H1 (cell line): Measurements from ENCODE around the gene NOX5. TPM values are rescaled to one million over a fixed set of nuclear protein-coding genes. Genes with fewer than 3 reads are reported as not detected.

Source experiments
- CTCF ChIA-PET: fragments of 300-600 bp; sonication (Branson Sonifier 250); formaldehyde crosslinking; loops from one replicate; lab custom pipeline; 2021; ENCODE audit not compliant: partially characterized antibody; lab: Charles Lee
- POLR2A ChIA-PET: fragments of 300-600 bp; sonication (Branson Sonifier 250); formaldehyde crosslinking; loops from one replicate; lab custom pipeline; 2021; ENCODE audit warnings: inconsistent platforms; ENCODE audit not compliant: partially characterized antibody; lab: Charles Lee
- DNase-seq, 2 experiments: peaks; one replicate each; pipeline versions ENCODE4 v3.0.0 to v3.0.0-alpha.2; 2010 to 2022; ENCODE audit warnings: low spot score in 2 of 2, low read depth in 1 of 2, mixed read lengths in 1 of 2
- FAIRE-seq: peaks from 2 replicates; lab custom pipeline; 2011; peaks lifted over from hg19 to GRCh38; lab: Jason Lieb, UNC
- H2AFZ ChIP-seq: 2 replicates; pipeline ENCODE4 v1.8.1; 2012; ENCODE audit warnings: low read length, inconsistent platforms
- H2AK5ac ChIP-seq: 2 replicates; pipeline ENCODE4 v1.6.1; 2013; ENCODE audit warnings: low read depth, low read length
- H2BK120ac ChIP-seq: replicated peaks from 2 replicates; pipeline ENCODE3; 2013; ENCODE audit warnings: low read depth, low read length, inconsistent platforms
- H2BK12ac ChIP-seq: 2 replicates; pipeline ENCODE4 v1.6.1; 2013; ENCODE audit warnings: low read depth, low read length
- H2BK15ac ChIP-seq: 2 replicates; pipeline ENCODE4 v1.6.1; 2013; ENCODE audit warnings: low read length
- H2BK20ac ChIP-seq: 2 replicates; pipeline ENCODE4 v1.6.1; 2013; ENCODE audit warnings: low read length
- H2BK5ac ChIP-seq: 2 replicates; pipeline ENCODE4 v1.6.1; 2013; ENCODE audit warnings: low read depth, low read length
- H3K14ac ChIP-seq: 2 replicates; pipeline ENCODE4 v1.6.1; 2013; ENCODE audit warnings: inconsistent platforms; ENCODE audit not compliant: insufficient read length
- H3K18ac ChIP-seq: 2 replicates; pipeline ENCODE4 v1.6.1; 2013; ENCODE audit warnings: low read length; ENCODE audit errors: extremely low read depth
- H3K23ac ChIP-seq: 2 replicates; pipeline ENCODE4 v1.6.1; 2013; ENCODE audit warnings: inconsistent platforms; ENCODE audit not compliant: insufficient read length
- H3K23me2 ChIP-seq: 2 replicates; pipeline ENCODE4 v1.6.1; 2013; ENCODE audit warnings: low read depth, low read length
- H3K27ac ChIP-seq: 2 replicates; pipeline ENCODE4 v1.6.1; 2011; ENCODE audit warnings: low read depth, low read length, inconsistent platforms
- H3K27me3 ChIP-seq, 4 experiments: replicated peaks in 1 of 4; 1 replicate in 1 of 4; 2 replicates in 3 of 4; pipeline versions ENCODE4 v1.6.1 to v1.8.1; 2011 to 2013; ENCODE audit warnings: low read length in 3 of 4, mild to moderate bottlenecking in 3 of 4, inconsistent platforms in 2 of 4, mixed read lengths in 2 of 4, moderate library complexity in 1 of 4; ENCODE audit not compliant: control insufficient read depth in 3 of 4, insufficient read depth in 3 of 4; ENCODE audit errors: extremely low read depth in 1 of 4
- H3K36me3 ChIP-seq, 4 experiments: 2 replicates each; pipeline versions ENCODE4 v1.6.1 to v1.8.1; 2011 to 2013; ENCODE audit warnings: mild to moderate bottlenecking in 4 of 4, low read length in 3 of 4, moderate library complexity in 2 of 4, control low read depth in 1 of 4, inconsistent platforms in 1 of 4; ENCODE audit not compliant: insufficient read depth in 4 of 4, control insufficient read depth in 2 of 4
- H3K4ac ChIP-seq: replicated peaks from 2 replicates; pipeline ENCODE3; 2013; ENCODE audit warnings: low read length, low read depth, mixed read lengths, inconsistent platforms; ENCODE audit not compliant: insufficient read length
- H3K4me1 ChIP-seq, 4 experiments: replicated peaks in 1 of 4; 1 replicate in 1 of 4; 2 replicates in 3 of 4; pipeline versions ENCODE4 v1.6.1 to v1.8.1; 2011 to 2013; ENCODE audit warnings: low read length in 3 of 4, inconsistent platforms in 2 of 4, mixed read lengths in 1 of 4; ENCODE audit not compliant: insufficient read depth in 4 of 4, control insufficient read depth in 3 of 4
- H3K4me2 ChIP-seq, 2 experiments: 2 replicates each; pipeline versions ENCODE4 v1.6.1 to v1.8.1; 2011 to 2013; ENCODE audit warnings: low read depth in 2 of 2, low read length in 2 of 2, control low read depth in 1 of 2, inconsistent platforms in 1 of 2, mild to moderate bottlenecking in 1 of 2; ENCODE audit not compliant: insufficient read depth in 1 of 2
- H3K4me3 ChIP-seq, 4 experiments: fragments of 200-600, 300-600 bp in 1 of 4; sonication (generic), shearing (Covaris generic), sonication (Bioruptor Twin) in 1 of 4; 2 replicates each; pipeline versions ENCODE4 v1.5.1 to v1.8.1; 2011 to 2016; ENCODE audit warnings: low read length in 4 of 4, low read depth in 3 of 4, control low read depth in 2 of 4, inconsistent platforms in 2 of 4, mild to moderate bottlenecking in 2 of 4, mixed read lengths in 1 of 4, moderate library complexity in 1 of 4; ENCODE audit not compliant: insufficient read depth in 2 of 4; ENCODE audit errors: extremely low read depth in 1 of 4
- H3K56ac ChIP-seq: replicated peaks from 2 replicates; pipeline ENCODE3; 2013; ENCODE audit warnings: low read depth, mild to moderate bottlenecking, mixed read lengths, low read length, inconsistent platforms; ENCODE audit not compliant: insufficient read length
- H3K79me1 ChIP-seq: 2 replicates; pipeline ENCODE4 v1.6.1; 2013; ENCODE audit warnings: low read depth, low read length, control low read depth
- H3K79me2 ChIP-seq, 2 experiments: 2 replicates each; pipeline versions ENCODE4 v1.6.1 to v1.8.1; 2012 to 2013; ENCODE audit warnings: low read length in 2 of 2, mild to moderate bottlenecking in 2 of 2, inconsistent platforms in 1 of 2; ENCODE audit not compliant: insufficient read depth in 2 of 2, control insufficient read depth in 1 of 2
- H3K9ac ChIP-seq, 4 experiments: replicated peaks in 1 of 4; 1 replicate in 1 of 4; 2 replicates in 3 of 4; pipeline versions ENCODE4 v1.6.1 to v1.8.1; 2011 to 2013; ENCODE audit warnings: low read depth in 3 of 4, low read length in 3 of 4, control low read depth in 2 of 4, mild to moderate bottlenecking in 2 of 4, moderate library complexity in 2 of 4, inconsistent platforms in 1 of 4; ENCODE audit errors: extremely low read depth in 1 of 4
- H3K9me3 ChIP-seq, 2 experiments: 2 replicates each; pipeline versions ENCODE4 v1.6.1 to v1.8.1; 2012 to 2013; ENCODE audit warnings: mild to moderate bottlenecking in 2 of 2, moderate library complexity in 2 of 2, control low read depth in 1 of 2, inconsistent platforms in 1 of 2, low read depth in 1 of 2, low read length in 1 of 2, mixed read lengths in 1 of 2; ENCODE audit not compliant: insufficient read depth in 2 of 2
- H4K20me1 ChIP-seq, 2 experiments: replicated peaks in 1 of 2; 2 replicates each; pipeline versions ENCODE3 to v1.8.1; 2011 to 2013; ENCODE audit warnings: inconsistent platforms in 2 of 2, low read length in 2 of 2, mild to moderate bottlenecking in 1 of 2; ENCODE audit not compliant: insufficient read depth in 2 of 2, control insufficient read depth in 1 of 2
- H4K5ac ChIP-seq: 2 replicates; pipeline ENCODE4 v1.6.1; 2013; ENCODE audit warnings: low read length, low read depth, mixed read lengths, inconsistent platforms; ENCODE audit not compliant: insufficient read length
- H4K8ac ChIP-seq: 2 replicates; pipeline ENCODE4 v1.8.0; 2013; ENCODE audit warnings: mild to moderate bottlenecking, moderate library complexity, low read length, inconsistent platforms; ENCODE audit not compliant: insufficient read depth; ENCODE audit errors: extremely low read depth
- H4K91ac ChIP-seq: replicated peaks from 2 replicates; pipeline ENCODE3; 2013; ENCODE audit warnings: low read length, mixed read lengths, inconsistent platforms; ENCODE audit not compliant: insufficient read length
- BRCA1 ChIP-seq: IDR thresholded peaks from 2 replicates; pipeline ENCODE4 v1.6.1; 2012; ENCODE audit warnings: low read depth, low read length, improper control_type of control experiment
- CEBPB ChIP-seq: IDR thresholded peaks from 2 replicates; pipeline ENCODE4 v1.6.1; 2012; ENCODE audit warnings: low read depth, low read length
- FOSL1 ChIP-seq: IDR thresholded peaks from 2 replicates; pipeline ENCODE4 v1.6.1; 2011; ENCODE audit warnings: mild to moderate bottlenecking, low read depth, low read length, moderate library complexity; ENCODE audit not compliant: insufficient read depth
- JUN ChIP-seq: IDR thresholded peaks from 2 replicates; pipeline ENCODE4 v1.6.1; 2011; ENCODE audit warnings: low read depth, mild to moderate bottlenecking, improper control_type of control experiment, low read length
- JUND ChIP-seq: IDR thresholded peaks from 2 replicates; pipeline ENCODE4 v1.6.1; 2011; ENCODE audit warnings: mild to moderate bottlenecking, improper control_type of control experiment, low read length
- POLR2A ChIP-seq, 2 experiments: IDR thresholded peaks; 1 replicate in 1 of 2; 2 replicates in 1 of 2; pipeline ENCODE4 v1.6.1; 2011; ENCODE audit warnings: low read depth in 2 of 2, low read length in 2 of 2, mild to moderate bottlenecking in 2 of 2; ENCODE audit errors: control extremely low read depth in 1 of 2
- POLR2AphosphoS5 ChIP-seq: IDR thresholded peaks from 2 replicates; pipeline ENCODE4 v1.6.1; 2011; ENCODE audit warnings: low read depth, low read length
- SIN3A ChIP-seq, 2 experiments: IDR thresholded peaks in 1 of 2; conservative IDR thresholded peaks in 1 of 2; 2 replicates each; pipeline ENCODE4 v1.6.1; 2011 to 2012; ENCODE audit warnings: low read length in 2 of 2, improper control_type of control experiment in 1 of 2, low read depth in 1 of 2, mild to moderate bottlenecking in 1 of 2
- SP2 ChIP-seq: IDR thresholded peaks from 2 replicates; pipeline ENCODE4 v1.6.1; 2012; ENCODE audit warnings: mild to moderate bottlenecking, low read length, inconsistent platforms
- SP4 ChIP-seq: IDR thresholded peaks from 2 replicates; pipeline ENCODE4 v1.6.1; 2012; ENCODE audit warnings: low read length, inconsistent platforms
- SRF ChIP-seq: IDR thresholded peaks from 2 replicates; pipeline ENCODE4 v1.6.1; 2011; ENCODE audit warnings: mild to moderate bottlenecking, low read depth, low read length, moderate library complexity
- TAF7 ChIP-seq: optimal IDR thresholded peaks from 2 replicates; pipeline ENCODE3; 2011; ENCODE audit warnings: low read depth, mild to moderate bottlenecking, inconsistent platforms, low read length, moderate library complexity, borderline replicate concordance
- polyA plus RNA-seq, 7 experiments: library from polyadenylated mRNA; depleted of rRNA in 3 of 7; stranded (reverse) in 5 of 7; unstranded in 2 of 7; fragments of >200 nt in 5 of 7; fragments of 200-250 nt in 2 of 7; gene quantifications; 1 replicate in 5 of 7; 2 replicates in 1 of 7; 4 replicates in 1 of 7; pipeline versions ENCODE4 v1.2.1 to v1.2.3, GENCODE V29; 2011 to 2013; ENCODE audit warnings: missing spikeins in 2 of 7, mixed read lengths in 2 of 7
- total RNA-seq: library from RNA; stranded (reverse); fragmentation: NEBNext Ultra II Directional; extraction: Animal tissue kit (Norgen Biotek cat#: 25700); gene quantifications from 2 replicates; pipeline ENCODE4 v1.2.1, GENCODE V29; 2021
- TF ChIP-seq, protein P1 (sequence below): IDR thresholded peaks from 2 replicates; pipeline ENCODE4 v1.6.1; 2011; ENCODE audit warnings: low read length, improper control_type of control experiment
- TF ChIP-seq, protein P2 (sequence below): IDR thresholded peaks from 2 replicates; pipeline ENCODE4 v1.6.1; 2012; ENCODE audit warnings: low read length, inconsistent platforms

The NOX5 gene
- total and polyA plus RNA-seq, 2 of the 8 experiments (the other 6 are each of a cell fraction or from before 2014, with no cell fraction given), result under 0.01 TPM; not detected in 1

DNA sequence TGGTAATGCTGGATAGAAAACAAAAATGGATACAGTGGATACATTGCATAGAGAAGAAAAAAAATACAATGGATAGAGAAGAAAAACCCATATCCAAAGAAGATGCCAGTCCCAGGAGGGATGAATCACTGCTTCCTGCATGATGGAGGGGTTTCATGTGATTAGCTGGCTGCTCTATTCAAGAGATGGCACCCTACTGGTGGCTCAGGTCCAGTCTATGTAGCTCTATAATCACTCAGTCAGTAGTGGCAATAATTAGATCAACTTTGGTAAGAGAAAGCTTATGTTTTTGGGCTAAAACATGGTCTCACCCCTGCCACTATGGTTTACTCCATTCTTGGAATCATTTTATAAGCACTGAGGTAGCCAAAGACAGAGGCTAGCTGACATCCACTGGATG, 33.7 kb upstream of the NOX5 start:
- Histone ChIP-seq H3K23me2 (no peaks in the 10 kb centered on the region), H2BK15ac (no peak overlapping the region), H2BK5ac (no peak overlapping the region), H3K14ac (no peak overlapping the region), H4K91ac (no peak overlapping the region), H3K4me1 (no peaks in the 10 kb centered on the region), H3K27me3 (no peaks in the 10 kb centered on the region), H2BK120ac (no peak overlapping the region), H3K79me2 (no peaks in the 10 kb centered on the region), H4K5ac (no peak overlapping the region), H2BK12ac (no peak overlapping the region), H3K9me3 (peaks cover 5 to 13% of the 10 kb centered on the region in 2 experiments), H2BK20ac (no peak overlapping the region), H3K4me3 (no peak overlapping the region), H4K8ac (no peak overlapping the region), H3K36me3 (no peaks in the 10 kb centered on the region), H3K27ac (no peak overlapping the region), H3K56ac (no peak overlapping the region), H3K79me1 (no peaks in the 10 kb centered on the region), H3K18ac (no peak overlapping the region), H3K4me2 (no peak overlapping the region), H4K20me1 (no peaks in the 10 kb centered on the region), H3K4ac (no peak overlapping the region), H2AFZ (no peak overlapping the region), H2AK5ac (no peak overlapping the region), H3K23ac (no peak overlapping the region), H3K9ac (no peak overlapping the region)
- CTCF ChIA-PET, result interaction anchor here (0.8 to 2.4 kb wide), 2 partner anchors 9 to 51 kb away, joined by 4 to 8 read pairs; no protein-coding TSS in a partner anchor
- DNase-seq (no peak), FAIRE-seq (no peak)
- POLR2A ChIA-PET, result no interaction called here
- TF ChIP-seq POLR2AphosphoS5 (no peak), SP2 (no peak), TAF7 (no peak), JUN (no peak), SIN3A (conservative IDR thresholded peaks at IDR 0.05 in 1 of 2, IDR thresholded peaks at IDR 0.05 in 1 of 2; ENCODE audit: low read depth in 1 of 2, low read length in 2 of 2) (no peak), FOSL1 (no peak), SP4 (no peak), SRF (no peak), POLR2A (IDR thresholded peaks at IDR 0.05; ENCODE audit: control extremely low read depth in 1 of 2, low read depth in 2 of 2, low read length in 2 of 2) (no peak), JUND (no peak), CEBPB (no peak), BRCA1 (no peak)
- TF ChIP-seq, protein P1, sequence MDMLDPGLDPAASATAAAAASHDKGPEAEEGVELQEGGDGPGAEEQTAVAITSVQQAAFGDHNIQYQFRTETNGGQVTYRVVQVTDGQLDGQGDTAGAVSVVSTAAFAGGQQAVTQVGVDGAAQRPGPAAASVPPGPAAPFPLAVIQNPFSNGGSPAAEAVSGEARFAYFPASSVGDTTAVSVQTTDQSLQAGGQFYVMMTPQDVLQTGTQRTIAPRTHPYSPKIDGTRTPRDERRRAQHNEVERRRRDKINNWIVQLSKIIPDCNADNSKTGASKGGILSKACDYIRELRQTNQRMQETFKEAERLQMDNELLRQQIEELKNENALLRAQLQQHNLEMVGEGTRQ, result no peak
- TF ChIP-seq, protein P2, sequence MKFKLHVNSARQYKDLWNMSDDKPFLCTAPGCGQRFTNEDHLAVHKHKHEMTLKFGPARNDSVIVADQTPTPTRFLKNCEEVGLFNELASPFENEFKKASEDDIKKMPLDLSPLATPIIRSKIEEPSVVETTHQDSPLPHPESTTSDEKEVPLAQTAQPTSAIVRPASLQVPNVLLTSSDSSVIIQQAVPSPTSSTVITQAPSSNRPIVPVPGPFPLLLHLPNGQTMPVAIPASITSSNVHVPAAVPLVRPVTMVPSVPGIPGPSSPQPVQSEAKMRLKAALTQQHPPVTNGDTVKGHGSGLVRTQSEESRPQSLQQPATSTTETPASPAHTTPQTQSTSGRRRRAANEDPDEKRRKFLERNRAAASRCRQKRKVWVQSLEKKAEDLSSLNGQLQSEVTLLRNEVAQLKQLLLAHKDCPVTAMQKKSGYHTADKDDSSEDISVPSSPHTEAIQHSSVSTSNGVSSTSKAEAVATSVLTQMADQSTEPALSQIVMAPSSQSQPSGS, result no peak
